Activated CD4-positive, alpha-beta T cell treated with anti-CD3 and anti-CD28 coated beads for 24 hours (primary cell): ENCODE results near the gene LCOR.

Experiments
- DNase-seq, 2 donors: peaks; one replicate each; pipeline ENCODE4 v3.0.0-alpha.2; 2020; ENCODE audit warnings: low read depth in 2 of 2

Gene LCOR

DNA sequence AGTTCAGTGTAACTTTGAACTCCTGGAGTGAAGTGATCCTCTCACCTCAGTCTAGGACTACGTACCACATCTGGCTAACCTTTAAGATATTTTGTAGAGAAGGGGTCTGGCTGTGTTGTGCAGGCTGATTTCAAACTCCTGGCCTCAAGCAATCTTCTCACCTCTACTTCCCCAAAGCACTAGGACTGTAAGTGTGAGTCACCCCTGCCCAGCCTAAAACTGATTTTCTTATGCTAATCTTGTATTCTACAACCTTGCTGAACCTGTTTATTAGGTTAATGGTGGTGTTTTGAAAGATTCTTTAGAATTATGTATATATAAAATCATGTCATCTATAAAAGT is 58.0 kb downstream of the LCOR start:
- DNase-seq, result no peak

DNA sequence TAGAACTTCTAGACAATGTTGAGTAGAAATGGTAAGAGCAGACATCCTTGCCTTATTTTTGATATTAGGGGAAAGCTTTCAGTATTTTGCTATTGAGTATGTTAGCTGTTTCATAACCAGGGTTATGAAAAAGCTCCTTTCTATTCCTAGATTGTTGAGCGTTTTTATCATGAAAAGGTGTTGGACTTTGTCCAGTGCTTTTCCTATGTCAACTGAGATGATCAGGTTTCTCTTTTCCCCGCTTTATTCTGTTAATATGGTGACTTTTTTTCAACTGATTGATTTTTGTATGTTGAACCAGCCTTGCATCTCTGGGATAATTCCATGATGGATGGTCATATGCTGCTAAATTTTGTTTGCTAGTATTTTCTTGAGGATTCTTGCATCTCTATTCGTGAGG is 58.5 kb downstream of the LCOR start:
- no peak for DNase-seq

DNA sequence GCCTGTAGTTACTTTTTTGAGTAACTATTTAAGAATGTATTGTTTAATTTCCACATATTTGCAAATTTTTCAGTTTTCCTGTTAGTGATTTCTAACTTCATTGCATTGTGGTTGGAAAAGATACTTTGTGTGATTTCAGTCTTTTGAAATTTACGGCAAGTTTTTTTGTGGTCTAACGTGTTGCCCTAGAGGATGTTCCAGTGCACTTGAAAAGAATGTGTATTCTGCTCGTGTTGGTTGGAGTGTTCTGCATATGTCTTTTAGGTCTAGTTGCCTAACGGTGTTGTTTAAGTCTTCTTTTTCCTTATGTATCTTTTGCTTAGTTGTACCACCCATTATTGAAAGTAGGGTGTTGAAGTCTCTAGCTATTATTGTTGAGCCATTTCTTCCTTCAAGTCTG is 59.7 kb downstream of the LCOR start:
- DNase-seq, result no peak

DNA sequence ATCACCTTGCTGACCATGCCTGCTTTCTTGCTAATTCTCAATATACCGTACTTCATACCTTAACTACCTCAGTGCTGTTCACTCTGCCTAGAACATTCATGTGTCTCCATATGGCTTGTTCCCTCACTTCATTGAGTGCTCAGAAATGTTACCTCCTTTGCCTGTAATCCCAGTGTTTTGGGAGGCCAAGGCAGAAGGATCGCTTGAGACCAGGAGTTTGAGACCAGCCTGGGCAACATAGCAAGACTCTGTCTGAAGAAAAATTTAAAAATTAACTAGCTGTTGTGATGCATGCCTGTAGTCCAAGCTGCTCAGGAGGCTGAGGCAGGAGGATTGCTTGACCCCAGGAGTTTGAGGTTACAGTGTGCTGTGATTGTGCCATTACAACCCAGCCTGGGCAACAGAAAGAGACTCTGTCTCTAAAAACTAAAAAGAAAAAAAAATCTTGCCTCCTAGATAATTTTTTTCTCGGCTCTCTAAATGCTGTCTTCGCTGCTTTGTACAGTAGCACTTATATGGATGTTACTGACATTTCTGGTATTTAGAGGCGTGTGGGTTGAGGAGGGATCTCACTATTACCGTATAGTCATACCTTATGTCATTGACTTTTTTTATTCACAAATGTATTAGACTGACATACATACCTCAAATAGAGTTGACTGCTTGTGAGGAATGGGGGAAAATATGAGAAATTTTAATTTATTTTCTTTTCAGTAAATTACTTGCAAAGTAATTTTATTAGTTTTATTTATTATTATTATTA is 63.7 kb downstream of the LCOR start:
- no peak for DNase-seq

DNA sequence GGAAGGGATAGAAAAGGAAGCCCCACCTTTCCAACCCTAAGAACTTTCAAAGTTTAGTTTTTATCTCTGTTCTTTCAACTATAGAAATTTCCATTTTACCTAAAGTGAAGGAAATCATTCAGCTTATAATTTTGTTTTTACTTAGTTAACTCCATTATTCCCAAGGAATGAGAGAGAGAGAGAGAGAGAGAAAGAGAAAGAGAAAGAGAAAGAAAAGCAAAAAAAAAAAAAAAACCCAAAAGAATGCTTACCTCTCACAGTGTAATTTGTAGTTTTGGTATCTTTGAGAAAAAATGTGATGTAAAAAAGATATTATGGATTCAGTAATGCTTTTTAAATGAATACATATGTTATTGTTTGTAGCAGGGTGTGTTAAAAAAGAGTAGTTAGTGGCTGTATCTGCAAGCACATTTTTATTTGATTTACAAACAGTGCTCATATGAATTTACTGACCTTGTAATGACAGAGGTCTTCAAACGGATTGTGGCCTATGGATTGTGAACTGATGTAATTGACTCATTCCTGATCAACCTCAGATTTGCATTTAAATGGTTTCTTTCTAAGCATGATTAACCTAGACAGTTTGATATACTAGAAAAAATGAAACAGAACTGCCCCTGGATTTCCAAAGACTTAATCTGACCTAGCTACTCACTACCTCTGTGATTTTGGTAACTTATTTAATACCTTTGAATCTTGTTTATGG is 64.9 kb downstream of the LCOR start:
- DNase-seq, result no peak

DNA sequence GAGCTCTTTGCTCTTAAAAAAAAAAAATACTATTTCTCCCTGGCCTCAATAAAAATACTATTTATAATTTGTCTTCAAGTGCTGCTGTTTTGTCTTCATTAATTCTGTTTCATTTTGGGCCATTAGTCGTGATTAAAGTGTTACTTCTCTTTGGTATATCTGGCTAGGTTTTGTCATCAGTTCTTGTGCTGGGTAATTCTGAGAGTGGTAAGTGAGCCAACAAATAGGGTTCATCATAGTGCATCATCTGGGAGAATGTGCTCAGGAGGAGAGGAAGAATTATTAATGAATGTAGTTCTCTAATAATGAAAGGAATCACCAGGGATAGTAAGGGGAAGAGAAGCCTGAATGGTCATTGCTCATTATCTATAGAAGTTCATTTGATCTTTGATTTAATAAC is 70.0 kb downstream of the LCOR start:
- no peak for DNase-seq

DNA sequence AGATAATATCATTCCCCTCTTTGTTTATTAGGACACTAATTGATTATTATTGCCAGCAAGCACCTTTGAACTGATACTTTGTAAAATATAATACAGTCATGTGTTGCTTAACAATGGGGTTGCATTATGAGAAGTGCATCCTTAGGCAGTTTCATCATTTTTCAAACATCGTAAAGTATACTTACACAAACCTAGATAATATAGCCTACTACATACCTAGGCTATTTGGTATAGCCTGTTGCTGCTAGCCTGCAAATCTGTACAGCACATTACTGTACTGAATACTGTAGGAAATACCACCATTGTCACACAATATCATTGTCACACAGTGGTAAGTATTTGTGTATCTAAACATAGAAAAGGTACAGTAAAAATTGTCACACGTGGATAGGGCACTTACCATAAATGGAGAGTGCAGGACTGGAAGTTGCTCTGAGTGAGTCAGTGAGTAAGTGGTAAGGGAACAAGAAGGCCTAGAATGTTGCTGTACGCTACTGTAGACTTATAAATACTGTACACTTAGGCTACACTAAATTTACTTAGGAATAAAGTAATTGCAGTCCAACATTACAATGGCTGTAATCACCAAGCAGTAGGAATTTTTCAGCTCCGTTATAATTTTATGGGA is 70.7 kb downstream of the LCOR start:
- no peak for DNase-seq

DNA sequence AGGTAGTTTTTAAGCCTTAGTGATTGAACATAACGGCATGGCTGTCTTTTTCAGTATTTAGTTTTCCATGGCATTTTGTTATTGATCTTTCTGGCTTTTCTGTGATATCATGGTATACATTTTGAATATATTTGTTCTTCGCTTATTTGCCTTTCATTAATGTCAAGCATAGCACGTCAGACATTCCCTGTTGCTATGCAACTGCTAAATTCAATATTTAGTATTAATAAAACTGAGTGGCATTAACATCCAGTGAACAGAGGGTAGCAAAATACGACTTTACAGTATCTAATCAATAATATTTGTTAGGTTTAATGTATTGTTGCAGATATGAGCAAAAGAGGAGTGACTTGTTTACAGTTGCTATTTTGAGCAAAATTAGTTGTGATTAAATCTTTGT is 72.5 kb downstream of the LCOR start:
- no peak for DNase-seq

DNA sequence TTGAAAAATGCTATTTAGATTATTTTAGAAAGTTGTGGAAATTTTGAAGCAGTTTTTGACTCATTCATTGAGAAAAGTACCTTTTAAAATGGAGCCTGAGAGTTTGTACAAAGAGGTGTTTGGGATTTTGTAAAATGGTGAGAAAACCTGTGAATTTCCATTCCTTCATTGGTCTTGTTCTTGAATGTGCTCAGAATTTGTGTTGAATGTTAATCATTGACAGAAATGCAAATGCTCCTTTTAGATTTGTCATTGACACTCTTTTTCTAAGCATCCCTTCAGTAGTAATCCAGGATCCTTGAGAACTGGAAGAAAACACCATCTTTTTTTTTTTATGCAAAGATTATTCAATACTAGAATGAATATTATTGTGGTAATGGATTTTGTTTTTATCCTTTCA is 74.8 kb downstream of the LCOR start:
- DNase-seq, result no peak

DNA sequence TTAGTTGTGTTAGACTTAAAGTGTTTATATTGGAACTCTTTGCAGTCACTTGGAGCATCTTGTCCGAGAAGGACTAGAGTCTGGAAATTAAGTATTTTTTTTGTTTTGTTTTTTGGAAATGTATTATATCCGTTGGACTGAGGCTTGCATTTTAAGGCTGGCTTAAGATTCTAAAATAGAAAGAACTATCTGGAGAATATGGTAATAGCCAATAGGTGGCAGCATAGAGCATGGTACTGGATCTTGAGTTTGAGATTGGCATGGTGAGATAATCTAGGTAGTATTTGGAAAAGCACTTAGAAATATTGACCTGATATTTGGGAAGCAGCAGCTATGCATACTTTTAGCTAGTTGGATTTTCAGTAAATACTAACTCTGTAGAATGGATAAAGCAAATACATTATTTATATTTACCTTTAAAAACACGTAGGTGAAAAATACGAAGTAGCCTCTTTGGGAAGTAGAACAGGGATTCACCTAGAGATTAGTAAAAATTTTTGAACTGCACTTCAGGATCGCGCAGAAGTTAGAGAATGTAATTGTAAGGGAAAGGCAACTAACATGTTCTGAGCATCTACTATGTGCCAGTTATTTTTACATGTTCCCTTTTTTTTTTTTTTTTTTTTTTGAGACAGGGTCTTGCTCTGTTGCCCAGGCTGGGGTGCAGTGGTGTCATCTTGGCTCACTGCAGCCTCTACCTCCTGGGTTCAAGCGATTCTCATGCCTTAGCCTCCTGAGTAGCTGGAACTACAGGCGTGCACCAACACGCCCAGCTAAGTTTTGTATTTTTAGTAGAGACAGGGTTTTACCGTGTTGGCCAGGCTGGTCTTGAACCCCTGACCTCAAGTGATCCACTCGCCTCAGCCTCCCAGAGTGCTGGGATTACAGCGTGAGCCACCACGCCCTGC is 78.6 kb downstream of the LCOR start:
- DNase-seq, result peak in 1 of 2 donors; percentile 15

DNA sequence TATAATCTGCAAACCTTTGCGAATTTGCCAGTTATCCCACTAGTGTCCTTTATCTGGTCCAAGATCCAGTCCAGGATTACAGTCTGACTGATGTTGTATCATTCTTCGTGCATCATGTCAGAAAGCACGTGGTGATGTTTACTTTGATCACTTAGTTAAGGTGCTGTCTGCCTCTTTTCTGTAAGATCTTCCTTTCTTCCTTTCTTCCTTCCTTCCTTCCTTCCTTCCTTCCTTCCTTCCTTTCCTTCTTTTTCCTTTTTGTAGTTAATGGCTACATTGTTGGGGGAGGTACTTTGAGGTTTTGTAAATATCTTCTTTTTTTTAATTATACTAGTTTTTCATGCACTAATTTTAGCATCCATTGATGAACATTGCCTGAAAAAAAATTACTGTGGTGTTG is 80.3 kb downstream of the LCOR start:
- no peak for DNase-seq

DNA sequence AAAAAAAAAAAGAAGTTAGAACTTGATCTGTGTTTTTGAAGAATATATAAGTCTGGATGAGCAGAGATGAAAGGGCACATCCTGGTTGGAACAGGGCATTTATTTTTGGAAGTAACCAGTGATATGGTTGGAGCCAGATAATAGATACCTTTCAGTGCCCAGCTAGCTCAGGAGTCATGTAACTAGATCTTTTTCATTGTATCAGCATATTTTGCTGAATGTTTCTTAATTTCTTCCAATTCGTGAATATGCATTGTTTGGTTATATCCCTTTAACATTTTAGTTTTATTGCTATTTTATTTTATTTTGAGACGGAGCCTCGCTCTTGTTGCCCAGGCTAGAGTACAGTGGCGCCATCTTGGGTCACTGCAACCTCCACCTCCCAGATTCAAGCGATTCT is 81.8 kb downstream of the LCOR start:
- DNase-seq, result no peak

DNA sequence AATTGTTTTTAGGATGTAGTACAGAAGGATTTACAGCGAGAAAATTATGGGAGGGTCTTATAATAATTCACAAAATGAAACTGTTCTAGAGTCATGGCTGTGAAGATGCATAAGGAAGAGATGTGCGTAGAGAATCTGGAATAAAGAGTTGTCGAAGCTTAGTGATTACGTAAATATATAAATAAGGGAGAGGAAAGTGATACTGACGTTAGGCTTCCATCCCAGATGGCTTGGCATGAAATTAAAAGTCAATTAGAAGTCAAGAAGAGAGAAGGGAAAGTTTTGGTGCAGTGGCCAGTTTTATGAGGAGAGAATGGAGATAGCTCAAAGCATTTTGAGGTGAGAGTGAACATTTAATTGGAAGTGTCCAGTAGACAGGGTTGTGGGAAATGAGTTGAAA is 85.5 kb downstream of the LCOR start:
- DNase-seq, result no peak

DNA sequence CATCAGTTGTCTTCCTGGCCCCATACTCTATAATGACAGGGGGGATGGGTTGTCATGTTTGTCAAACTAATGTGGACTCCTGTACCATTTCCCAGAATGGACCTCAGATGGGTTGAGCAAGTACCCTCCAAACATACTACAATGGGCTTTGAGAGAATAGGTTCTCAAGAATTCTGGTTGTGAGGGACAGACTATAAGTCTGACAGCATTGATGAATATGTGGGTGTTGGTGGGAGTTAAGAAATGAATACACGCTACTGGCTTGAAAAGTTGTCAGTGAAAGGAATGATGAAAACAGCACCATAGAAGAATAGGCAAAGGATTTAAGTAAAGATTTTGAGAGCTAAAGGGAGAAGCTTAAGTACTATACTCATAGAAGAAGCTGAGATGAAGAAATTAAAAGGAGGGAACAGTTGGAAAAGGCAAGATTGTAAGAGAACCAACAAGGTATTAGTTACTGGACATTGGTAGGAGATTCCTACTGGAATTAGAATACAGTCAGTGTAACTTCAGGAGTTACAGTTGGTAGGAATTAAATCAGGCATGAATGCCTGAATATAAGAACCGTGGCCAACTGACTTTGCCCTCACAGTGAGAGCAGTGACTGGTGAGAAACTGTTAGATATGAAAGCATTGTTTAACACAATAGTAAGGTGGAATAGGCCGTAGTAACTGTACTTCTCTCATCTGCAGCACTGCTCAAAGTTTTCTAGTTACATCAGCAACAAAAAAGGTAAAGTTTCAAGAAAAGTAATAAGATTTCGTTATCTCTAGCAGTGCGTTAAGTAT is 86.3 kb downstream of the LCOR start:
- no peak for DNase-seq

DNA sequence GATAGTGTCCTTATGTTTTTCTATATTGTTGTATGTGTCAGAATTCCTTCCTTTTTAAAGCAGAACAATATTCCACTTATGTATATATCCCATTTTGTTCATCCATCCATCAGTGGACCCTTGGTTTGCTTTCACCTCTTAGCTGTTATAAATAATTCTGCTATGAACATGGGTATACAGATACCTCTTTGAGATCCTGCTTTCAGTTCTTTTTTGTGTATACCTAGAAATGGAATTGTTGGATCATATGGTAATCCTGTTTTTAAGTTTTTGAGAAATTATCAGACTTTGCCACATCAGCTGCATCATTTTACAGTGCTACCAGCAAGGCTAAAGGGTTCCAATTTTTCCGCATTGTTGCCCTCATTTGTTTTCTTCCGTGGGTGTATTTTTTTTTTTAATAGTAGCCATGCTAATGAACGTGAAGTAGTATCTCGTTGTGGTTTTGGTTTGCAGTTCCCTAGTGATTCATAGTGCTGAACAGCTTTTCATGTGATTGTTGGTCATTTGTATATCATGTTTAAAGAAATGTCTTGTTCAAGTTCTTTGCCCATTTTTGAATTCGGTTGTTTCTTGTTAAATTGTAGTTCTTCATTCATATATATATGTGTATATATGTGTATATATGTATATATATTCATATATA is 87.8 kb downstream of the LCOR start:
- DNase-seq, result no peak

DNA sequence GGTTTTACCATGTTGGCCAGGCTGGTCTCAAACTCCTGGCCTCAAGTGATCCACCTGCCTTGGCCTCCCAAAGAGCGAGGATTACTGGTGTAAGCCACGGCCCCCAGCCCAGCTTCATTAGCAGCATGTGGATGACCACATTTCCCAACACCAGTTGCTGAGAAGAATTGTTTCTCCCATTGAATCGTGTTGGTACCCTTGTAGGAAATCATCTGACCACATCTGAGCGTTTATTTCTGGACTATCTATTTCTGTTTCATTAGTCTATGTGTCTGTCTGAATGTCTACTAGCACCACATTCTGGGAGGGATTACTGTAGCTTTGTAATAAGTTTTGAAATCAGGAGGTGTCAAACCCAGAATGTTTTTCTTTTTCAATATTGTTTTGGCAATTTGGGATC is 89.6 kb downstream of the LCOR start:
- DNase-seq, result no peak

DNA sequence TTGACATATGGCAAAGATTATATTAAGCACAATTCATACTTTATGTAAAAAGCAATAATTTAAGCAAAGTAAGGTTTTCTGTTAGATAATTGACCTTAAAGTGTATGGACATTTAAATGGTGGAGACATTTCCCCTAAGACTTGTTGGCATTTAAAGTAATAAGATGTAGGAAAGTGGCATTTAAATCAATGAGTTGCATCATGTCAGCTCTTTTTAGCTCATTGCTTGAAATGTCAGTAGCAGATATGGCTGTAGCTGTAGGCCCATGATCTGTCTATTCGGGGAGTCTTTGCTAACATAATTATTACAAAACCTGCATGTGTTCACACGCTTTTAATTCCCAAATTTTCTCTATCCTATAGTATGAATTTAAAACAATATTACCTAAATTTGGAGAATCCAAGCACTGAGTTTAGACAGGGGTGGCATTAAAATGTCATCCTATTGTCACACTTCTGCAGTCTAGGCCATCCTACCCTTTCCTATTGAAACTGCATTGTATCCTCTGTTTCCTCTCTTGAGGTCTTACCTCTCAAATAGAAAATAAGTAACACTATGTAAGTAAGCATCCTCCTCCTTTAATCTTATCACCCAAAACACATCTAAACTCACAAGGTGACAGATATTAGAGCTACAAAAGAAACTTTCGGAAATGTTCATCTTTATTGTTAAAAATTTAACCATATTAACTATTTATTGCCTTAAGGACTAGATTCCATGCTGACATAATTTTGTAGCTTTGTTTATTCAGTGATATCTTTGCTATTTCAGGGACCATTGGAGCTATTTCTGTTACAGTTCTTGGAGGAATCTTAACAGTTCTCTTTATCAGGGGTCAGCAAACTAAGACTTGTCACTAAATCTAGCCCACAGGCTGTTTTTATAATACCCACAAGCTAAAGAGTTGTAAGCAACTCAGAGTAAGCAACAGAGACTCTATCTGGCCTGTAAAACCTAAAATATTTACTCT is 91.2 kb downstream of the LCOR start:
- no peak for DNase-seq

DNA sequence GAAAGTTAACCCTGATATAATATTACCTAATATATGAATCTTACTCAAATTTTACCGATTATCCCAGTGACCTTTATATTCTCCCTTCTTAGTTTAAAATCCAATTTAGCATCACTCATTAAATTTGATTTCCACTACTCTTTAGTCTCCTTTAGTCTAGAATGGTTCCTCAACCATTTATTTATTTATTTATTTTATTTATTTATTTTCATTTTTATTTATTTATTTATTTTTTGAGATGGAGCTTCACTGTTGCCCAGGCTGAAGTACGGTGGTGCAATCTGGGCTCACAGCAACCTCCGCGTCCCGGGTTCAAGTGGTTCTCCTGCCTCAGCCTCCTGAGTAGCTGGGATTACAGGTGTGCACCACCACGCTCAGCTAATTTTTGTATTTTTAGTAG is 92.8 kb downstream of the LCOR start:
- DNase-seq, result no peak

DNA sequence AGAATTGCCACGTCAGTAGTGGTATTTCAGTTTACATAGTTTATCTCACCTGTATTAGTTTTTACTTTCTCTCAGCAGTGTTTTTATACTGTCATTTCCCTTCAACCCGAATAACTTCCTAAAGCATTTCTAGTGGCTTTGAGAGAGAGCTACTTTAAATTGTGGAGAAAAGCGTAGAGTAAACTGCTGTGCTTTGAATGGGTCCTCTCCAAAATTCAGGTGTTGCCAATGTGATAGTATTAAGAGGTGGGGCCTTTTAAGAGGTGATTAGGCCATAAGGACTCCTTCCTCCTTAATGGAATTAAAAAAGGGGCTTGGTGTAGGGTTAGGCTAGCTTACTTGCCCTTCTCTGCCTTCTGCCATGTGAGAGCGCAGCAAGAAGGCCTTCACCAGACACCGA is 98.4 kb downstream of the LCOR start:
- DNase-seq, result no peak

DNA sequence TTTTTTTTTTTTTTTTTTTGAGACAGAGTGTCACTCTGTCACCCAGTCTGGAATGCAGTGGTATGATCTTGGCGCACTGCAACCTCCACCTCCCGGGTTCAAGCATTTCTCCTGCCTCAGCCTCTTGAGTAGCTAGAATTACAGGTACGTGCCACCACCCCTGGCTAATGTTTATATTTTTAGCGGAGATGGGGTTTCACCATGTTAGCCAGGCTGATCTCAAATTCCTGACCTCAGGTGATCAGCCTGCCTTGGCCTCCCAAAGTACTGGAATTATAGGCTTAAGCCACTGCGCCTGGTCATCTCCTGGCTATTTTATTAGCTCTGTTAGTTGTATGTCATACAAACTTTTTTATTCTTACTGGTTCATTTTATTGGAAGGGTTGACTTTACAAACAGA is 103.0 kb downstream of the LCOR start:
- no peak for DNase-seq
